ENCODE measurements around the gene AMZ1. TPM values are rescaled to one million over a fixed set of nuclear protein-coding genes. Genes with fewer than 3 reads are reported as not detected.
A peak's percentile ranks its signal among the peaks of the same experiment; 100 is the strongest.

Gene AMZ1
- total RNA-seq, 1 donor, result 2.5 TPM

DNA sequence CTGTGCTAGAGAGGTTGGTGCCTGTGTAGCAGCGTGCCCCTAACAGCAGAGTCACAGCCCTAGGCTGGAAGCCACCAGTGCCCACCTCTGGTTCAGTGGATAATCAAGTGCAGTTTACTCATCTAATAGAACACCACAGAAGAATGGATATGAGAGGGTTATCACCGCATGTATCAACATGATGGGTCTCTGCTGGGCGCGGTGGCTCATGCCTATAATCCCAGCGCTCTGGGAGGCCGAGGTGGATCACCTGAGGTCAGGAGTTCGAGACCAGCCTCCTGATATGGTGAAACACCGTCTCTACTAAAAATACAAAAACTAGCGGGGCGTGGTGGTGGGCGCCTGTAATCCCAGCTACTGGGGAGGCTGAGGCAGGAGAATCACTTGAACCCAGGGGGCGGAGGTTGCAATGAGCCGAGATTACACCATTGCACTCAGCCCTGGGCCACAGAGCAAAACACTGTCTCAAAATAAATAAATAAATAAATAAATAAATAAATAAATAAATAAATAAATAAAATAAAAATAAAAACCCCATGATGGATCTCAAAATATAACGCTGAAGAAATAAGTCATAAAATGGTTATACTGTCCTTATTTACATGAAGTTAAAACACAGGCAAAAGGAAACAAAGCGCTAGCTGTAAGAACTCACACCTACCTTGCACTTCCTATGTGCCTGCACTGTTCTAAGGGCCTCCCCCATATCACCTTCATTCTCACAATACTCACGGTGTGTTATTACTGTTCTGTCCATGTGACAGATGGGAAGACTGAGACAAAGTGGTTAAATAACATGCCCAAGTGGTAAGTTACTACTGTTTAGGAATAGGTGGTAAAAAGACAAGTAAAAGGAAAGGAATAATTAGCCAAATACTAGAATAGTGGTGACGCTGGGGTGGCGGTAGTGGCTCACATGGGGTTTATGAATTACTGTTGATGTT lies 70.9 kb downstream of the AMZ1 start:
- Histone ChIP-seq H3K79me2 (ENCODE audit: insufficient read depth, low read length) (peaks cover 50% of the 10 kb centered on the region), H3K9me3 (ENCODE audit: low read depth, low read length) (no peaks in the 10 kb centered on the region), H2AFZ (ENCODE audit: low read length) (peak overlapping the region; percentile 2), H4K20me1 (ENCODE audit: insufficient read depth, low read length) (peaks cover 4% of the 10 kb centered on the region), H3K36me3 (ENCODE audit: insufficient read depth, low read length) (peaks cover 3% of the 10 kb centered on the region), H3K4me1 (ENCODE audit: insufficient read depth, low read length) (peaks cover 59% of the 10 kb centered on the region), H3K27me3 (ENCODE audit: insufficient read depth, low read length) (no peaks in the 10 kb centered on the region), H3K4me2 (ENCODE audit: insufficient read depth, low read length) (peak overlapping the region; percentile 74), H3K4me3 (ENCODE audit: insufficient read depth, low read length) (peak overlapping the region; percentile 56), H3K27ac (ENCODE audit: low read depth, low read length) (peak overlapping the region; percentile 95)
- DNase-seq (ENCODE audit: insufficient read length, low spot score, missing footprints), result no peak
- TF ChIP-seq CTCF (IDR thresholded peaks at IDR 0.05; ENCODE audit: extremely low read depth, low read depth, low read length), result no peak

- H3K36me3 ChIP-seq (ENCODE audit: insufficient read depth, low read length), result peaks cover 3% of the 10 kb centered on the region
- peaks cover 60% of the 10 kb centered on the region for H3K4me1 ChIP-seq (ENCODE audit: insufficient read depth, low read length)
- no peak overlapping the region for H2AFZ ChIP-seq (ENCODE audit: low read length)
- no peaks in the 10 kb centered on the region for H3K9me3 ChIP-seq (ENCODE audit: low read depth, low read length)
- TF ChIP-seq CTCF (IDR thresholded peaks at IDR 0.05; ENCODE audit: extremely low read depth, low read depth, low read length), result no peak
- peaks cover 4% of the 10 kb centered on the region for H4K20me1 ChIP-seq (ENCODE audit: insufficient read depth, low read length)
- H3K27me3 ChIP-seq (ENCODE audit: insufficient read depth, low read length), result no peaks in the 10 kb centered on the region
- DNase-seq (ENCODE audit: insufficient read length, low spot score, missing footprints), result no peak
- no peak overlapping the region for H3K4me3 ChIP-seq (ENCODE audit: insufficient read depth, low read length)
- peak overlapping the region; percentile 47 for H3K27ac ChIP-seq (ENCODE audit: low read depth, low read length)
- H3K4me2 ChIP-seq (ENCODE audit: insufficient read depth, low read length), result no peak overlapping the region
- peaks cover 47% of the 10 kb centered on the region for H3K79me2 ChIP-seq (ENCODE audit: insufficient read depth, low read length)
Measured at GRCh38 chr7:2759736-2760097, 71.7 kb downstream of the AMZ1 start.

DNA sequence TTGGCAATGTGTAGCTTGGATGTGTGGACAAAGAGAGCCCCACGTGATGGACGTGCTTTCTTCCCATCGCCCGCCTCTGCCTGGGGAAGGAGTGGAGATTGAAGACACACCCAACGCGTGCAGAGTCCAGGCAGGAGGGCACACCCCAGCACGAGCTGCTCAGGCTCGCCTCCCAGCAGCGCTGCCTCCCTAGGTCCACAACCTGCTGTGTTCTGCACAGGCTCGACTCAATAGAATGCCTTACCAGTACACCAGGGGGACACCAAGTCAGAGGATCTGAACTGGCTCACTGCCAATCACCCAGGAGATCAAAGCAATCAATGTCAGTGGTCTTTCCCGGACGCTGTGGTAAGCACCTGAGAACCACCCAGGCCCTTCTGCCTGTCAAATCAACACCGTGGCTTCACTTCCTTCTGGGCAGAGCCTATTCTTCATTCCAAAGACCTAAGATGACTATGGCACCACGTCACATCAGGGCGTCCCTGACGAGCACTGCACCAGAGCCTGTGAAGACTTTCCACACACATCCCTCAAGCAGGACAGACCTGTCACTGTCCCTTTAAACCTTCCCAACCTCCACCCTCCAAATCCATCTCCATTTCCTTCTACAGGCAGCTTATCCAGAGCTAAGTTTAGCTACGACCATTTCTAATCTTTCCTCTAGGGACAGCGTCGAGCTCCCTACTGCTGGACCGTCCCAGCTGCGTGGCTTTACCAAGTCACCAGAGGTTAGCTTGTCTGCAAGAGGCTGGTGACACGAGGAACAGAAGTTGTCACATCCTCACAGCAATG lies 72.3 kb downstream of the AMZ1 start:
- Histone ChIP-seq H3K4me2 (ENCODE audit: insufficient read depth, low read length) (peak overlapping the region; percentile 40), H3K36me3 (ENCODE audit: insufficient read depth, low read length) (peaks cover 3% of the 10 kb centered on the region), H3K27me3 (ENCODE audit: insufficient read depth, low read length) (no peaks in the 10 kb centered on the region), H3K79me2 (ENCODE audit: insufficient read depth, low read length) (peaks cover 42% of the 10 kb centered on the region), H4K20me1 (ENCODE audit: insufficient read depth, low read length) (peaks cover 4% of the 10 kb centered on the region), H3K9me3 (ENCODE audit: low read depth, low read length) (no peaks in the 10 kb centered on the region), H2AFZ (ENCODE audit: low read length) (no peak overlapping the region), H3K4me1 (ENCODE audit: insufficient read depth, low read length) (peaks cover 60% of the 10 kb centered on the region), H3K4me3 (ENCODE audit: insufficient read depth, low read length) (no peak overlapping the region), H3K27ac (ENCODE audit: low read depth, low read length) (peak overlapping the region; percentile 47)
- DNase-seq (ENCODE audit: insufficient read length, low spot score, missing footprints), result peak; percentile 64
- peak; percentile 44 for TF ChIP-seq CTCF (IDR thresholded peaks at IDR 0.05; ENCODE audit: extremely low read depth, low read depth, low read length)

Measured in osteoblast (primary cell).